NB4 (cell line): ENCODE data around the gene CNKSR1.

ENCODE experiments used
- DNase-seq: peaks from one replicate; pipeline ENCODE4 v3.0.0; 2010; ENCODE audit warnings: low read depth
- H3K4me3 ChIP-seq: one replicate; pipeline ENCODE4 v1.5.1; 2011; ENCODE audit warnings: mild to moderate bottlenecking, low read depth, low read length, moderate library complexity
- CTCF ChIP-seq: IDR thresholded peaks from one replicate; pipeline ENCODE4 v1.5.1; 2012; ENCODE audit warnings: low read depth, low read length
- MAX ChIP-seq: IDR thresholded peaks from 2 replicates; pipeline ENCODE4 v1.6.1; 2011; ENCODE audit warnings: low read depth, low read length
- MYC ChIP-seq: IDR thresholded peaks from 2 replicates; pipeline ENCODE4 v1.6.1; 2011; ENCODE audit warnings: low read depth, low read length
- POLR2A ChIP-seq: IDR thresholded peaks from 2 replicates; pipeline ENCODE4 v1.6.1; 2011; ENCODE audit warnings: mild to moderate bottlenecking; ENCODE audit not compliant: insufficient read length; ENCODE audit errors: extremely low read depth

CNKSR1 gene

GRCh38 chr1:26162220-26162709 is 15.0 kb upstream of the CNKSR1 start:
- H3K4me3 ChIP-seq, result peak overlapping the region; percentile 38
- DNase-seq, result no peak
- TF ChIP-seq CTCF, result no peak

GRCh38 chr1:26163684-26164035 is 13.6 kb upstream of the CNKSR1 start:
- DNase-seq, result no peak
- H3K4me3 ChIP-seq, result no peak overlapping the region
- TF ChIP-seq CTCF, result no peak
- TF ChIP-seq MYC, result no peak
- TF ChIP-seq POLR2A, result no peak
- no peak for TF ChIP-seq MAX

- H3K4me3 ChIP-seq, result no peak overlapping the region
- no peak for TF ChIP-seq MYC
- TF ChIP-seq CTCF, result peak; percentile 14
- DNase-seq, result peak; percentile 47
These were observed 13.0 kb upstream of the CNKSR1 start for GRCh38 chr1:26164036-26164860.

- TF ChIP-seq CTCF, result no peak
- TF ChIP-seq MAX, result no peak
- no peak for TF ChIP-seq POLR2A
- TF ChIP-seq MYC, result no peak
- no peak overlapping the region for H3K4me3 ChIP-seq
- no peak for DNase-seq
These were observed 12.1 kb upstream of the CNKSR1 start for GRCh38 chr1:26164861-26165842.

GRCh38 chr1:26166719-26167281 is 10.5 kb upstream of the CNKSR1 start:
- DNase-seq, result no peak
- H3K4me3 ChIP-seq, result no peak overlapping the region
- TF ChIP-seq MAX, result no peak
- TF ChIP-seq POLR2A, result no peak
- TF ChIP-seq MYC, result no peak
- no peak for TF ChIP-seq CTCF
